Gastrocnemius medialis (tissue), 4 donors: ENCODE measurements around the gene GALNT16. TPM values are rescaled to one million over a fixed set of nuclear protein-coding genes. Genes with fewer than 3 reads are reported as not detected.

ENCODE experiments used
- ATAC-seq, 2 donors: fragments of 150-250 bp; one replicate each; pipeline ENCODE4 v1.9.1; 2016
- DNase-seq, 2 donors: peaks; one replicate each; pipeline ENCODE4 v3.0.0-alpha.2; 2019
- H3K27ac ChIP-seq, 4 donors: fragments of 200-600 bp; sonication (generic); 1 replicate in 1 of 4; 2 replicates in 3 of 4; pipeline ENCODE4 v1.5.1; 2016 to 2018; ENCODE audit warnings: mild to moderate bottlenecking in 2 of 4, moderate library complexity in 1 of 4
- H3K27me3 ChIP-seq, 3 donors: fragments of 200-600 bp; sonication (generic) in 2 of 3; 1 replicate in 1 of 3; 2 replicates in 2 of 3; pipeline versions ENCODE4 v1.5.1 to v1.6.0; 2016 to 2019; ENCODE audit warnings: mild to moderate bottlenecking in 1 of 3, moderate library complexity in 1 of 3
- H3K36me3 ChIP-seq, 2 donors: fragments of 200-600 bp; sonication (generic) in 1 of 2; one replicate each; pipeline ENCODE4 v1.5.1; 2017 to 2018
- H3K4me1 ChIP-seq, 2 donors: fragments of 200-600 bp; sonication (generic) in 1 of 2; one replicate each; pipeline ENCODE4 v1.5.1; 2016 to 2017; ENCODE audit warnings: mild to moderate bottlenecking in 2 of 2
- H3K4me3 ChIP-seq, 4 donors: fragments of 200-600 bp; sonication (generic) in 3 of 4; 1 replicate in 1 of 4; 2 replicates in 3 of 4; pipeline ENCODE4 v1.5.1; 2016 to 2019; ENCODE audit warnings: mild to moderate bottlenecking in 2 of 4
- H3K9me3 ChIP-seq, 3 donors: fragments of 200-600 bp; sonication (generic) in 2 of 3; 1 replicate in 1 of 3; 2 replicates in 2 of 3; pipeline ENCODE4 v1.5.1; 2016 to 2019
- POLR2A ChIP-seq, 2 donors: fragments of 450-650 bp; IDR thresholded peaks; one replicate each; pipeline ENCODE4 v1.6.1; 2017; ENCODE audit warnings: antibody characterized with exemption in 2 of 2, mild to moderate bottlenecking in 2 of 2, moderate library complexity in 2 of 2
- in situ Hi-C, 4 donors: fragments of 200-750 bp; cut with MboI; loops; one replicate each; pipeline versions ENCODE4 v1.15.0 to v1.8.0; 2017; ENCODE audit warnings: low sequenced_read_pairs in 4 of 4
- intact Hi-C: fragments of 100-400 bp; cut with DNase I; formaldehyde crosslinking; loops from one replicate; pipeline ENCODE4 v1.15.1; 2023; ENCODE audit warnings: low total_unique reads
- total RNA-seq, 4 donors: library from RNA; depleted of rRNA; stranded (reverse); fragments of >200 nt; gene quantifications; one replicate each; pipeline versions ENCODE4 v1.1.0 to v1.2.3, GENCODE V29; 2016
- TF ChIP-seq, protein P1 (sequence below), 5 experiments: fragments of 450-650 bp in 3 of 5; fragments of 200-600 bp in 2 of 5; sonication (generic) in 2 of 5; IDR thresholded peaks in 4 of 5; conservative IDR thresholded peaks in 1 of 5; 1 replicate in 4 of 5; 2 replicates in 1 of 5; pipeline ENCODE4 v1.5.1; 2016 to 2019; ENCODE audit warnings: antibody characterized with exemption in 5 of 5, mild to moderate bottlenecking in 3 of 5, moderate library complexity in 3 of 5

GALNT16 gene
- total RNA-seq, 4 donors from 2014 or later = 0.15 to 2.7 (median 1.7) TPM

DNA sequence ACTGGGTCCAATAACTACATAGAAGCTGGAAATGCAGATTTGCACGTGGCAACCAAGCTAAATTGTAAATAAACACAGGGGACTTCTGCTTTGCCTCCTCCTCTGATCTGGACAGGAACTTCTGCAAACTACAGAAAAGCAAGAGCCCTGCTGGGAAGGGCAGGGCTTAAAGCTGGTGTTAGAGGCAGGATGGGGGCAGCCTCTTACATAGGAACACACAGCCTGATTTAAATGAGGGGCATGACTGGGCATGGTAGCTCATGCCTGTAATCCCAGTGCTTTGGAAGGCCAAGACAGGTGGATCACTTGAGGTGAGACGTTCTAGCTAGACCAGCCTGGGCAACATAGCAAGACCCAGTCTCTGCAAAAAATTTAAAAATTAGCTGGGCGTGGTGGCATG is 91.4 kb downstream of the GALNT16 start:
- TF ChIP-seq, protein P1, sequence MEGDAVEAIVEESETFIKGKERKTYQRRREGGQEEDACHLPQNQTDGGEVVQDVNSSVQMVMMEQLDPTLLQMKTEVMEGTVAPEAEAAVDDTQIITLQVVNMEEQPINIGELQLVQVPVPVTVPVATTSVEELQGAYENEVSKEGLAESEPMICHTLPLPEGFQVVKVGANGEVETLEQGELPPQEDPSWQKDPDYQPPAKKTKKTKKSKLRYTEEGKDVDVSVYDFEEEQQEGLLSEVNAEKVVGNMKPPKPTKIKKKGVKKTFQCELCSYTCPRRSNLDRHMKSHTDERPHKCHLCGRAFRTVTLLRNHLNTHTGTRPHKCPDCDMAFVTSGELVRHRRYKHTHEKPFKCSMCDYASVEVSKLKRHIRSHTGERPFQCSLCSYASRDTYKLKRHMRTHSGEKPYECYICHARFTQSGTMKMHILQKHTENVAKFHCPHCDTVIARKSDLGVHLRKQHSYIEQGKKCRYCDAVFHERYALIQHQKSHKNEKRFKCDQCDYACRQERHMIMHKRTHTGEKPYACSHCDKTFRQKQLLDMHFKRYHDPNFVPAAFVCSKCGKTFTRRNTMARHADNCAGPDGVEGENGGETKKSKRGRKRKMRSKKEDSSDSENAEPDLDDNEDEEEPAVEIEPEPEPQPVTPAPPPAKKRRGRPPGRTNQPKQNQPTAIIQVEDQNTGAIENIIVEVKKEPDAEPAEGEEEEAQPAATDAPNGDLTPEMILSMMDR (IDR thresholded peaks at IDR 0.05 in 4 of 5, conservative IDR thresholded peaks at IDR 0.05 in 1 of 5) = no peak
- Histone ChIP-seq H3K36me3 (no peaks in the 10 kb centered on the region), H3K9me3 (no peaks in the 10 kb centered on the region), H3K4me1 (no peaks in the 10 kb centered on the region), H3K27me3 (no peaks in the 10 kb centered on the region), H3K4me3 (no peak overlapping the region), H3K27ac (no peak overlapping the region)
- no peak for ATAC-seq
- DNase-seq = no peak
- in situ Hi-C loops (no loop called here), intact Hi-C loops (no loop called here)

DNA sequence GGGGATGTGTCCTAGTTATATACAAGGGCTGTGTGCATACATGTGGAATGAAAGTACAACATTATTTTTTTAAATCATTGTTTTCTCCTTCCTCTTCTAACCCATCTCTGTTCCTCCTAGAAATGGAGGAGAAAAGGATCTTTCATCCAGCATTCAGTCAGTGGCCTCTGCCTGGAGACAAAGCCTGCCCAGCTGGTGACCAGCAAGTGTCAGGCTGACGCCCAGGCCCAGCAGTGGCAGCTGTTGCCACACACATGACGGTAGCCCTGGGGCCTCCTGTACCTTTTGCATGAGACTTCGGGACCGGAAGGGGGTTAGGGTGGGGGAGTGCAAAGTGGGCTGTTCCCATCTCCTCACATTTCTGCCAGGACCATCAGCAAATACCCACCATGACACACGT is 92.0 kb downstream of the GALNT16 start:
- in situ Hi-C loops = no loop called here

DNA sequence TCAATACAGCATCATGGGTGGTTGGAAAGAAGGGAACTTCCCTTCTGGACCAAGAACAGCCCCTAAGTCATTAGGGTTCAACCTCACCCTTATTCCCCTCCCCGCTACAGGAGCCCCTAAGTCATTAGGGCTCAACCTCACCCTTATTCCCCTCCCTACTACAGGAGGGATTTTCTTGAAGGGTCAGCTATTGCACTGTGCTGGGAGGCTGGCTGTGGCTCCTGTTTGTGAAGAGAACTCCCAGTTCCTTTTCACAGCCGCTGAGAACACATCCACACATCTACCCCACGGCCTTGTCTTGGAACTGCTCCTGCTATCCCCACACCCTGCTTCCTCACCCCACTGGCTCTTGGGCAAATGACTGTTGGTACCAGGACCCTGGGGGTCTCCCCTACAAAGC is 93.2 kb downstream of the GALNT16 start:
- no peak for ATAC-seq
- Histone ChIP-seq H3K4me3 (no peak overlapping the region), H3K36me3 (no peaks in the 10 kb centered on the region), H3K27me3 (no peaks in the 10 kb centered on the region), H3K9me3 (no peaks in the 10 kb centered on the region), H3K27ac (no peak overlapping the region), H3K4me1 (no peaks in the 10 kb centered on the region)
- in situ Hi-C loops (no loop called here), intact Hi-C loops (no loop called here)
- TF ChIP-seq POLR2A (IDR thresholded peaks at IDR 0.05) = no peak
- TF ChIP-seq, protein P1 (IDR thresholded peaks at IDR 0.05 in 4 of 5, conservative IDR thresholded peaks at IDR 0.05 in 1 of 5) = no peak
- no peak for DNase-seq

More for the DNA sequence above, 92.0 kb downstream of the GALNT16 start:
- DNase-seq (no peak), ATAC-seq (no peak)
- Histone ChIP-seq H3K36me3 (no peaks in the 10 kb centered on the region), H3K4me1 (no peaks in the 10 kb centered on the region), H3K9me3 (no peaks in the 10 kb centered on the region), H3K27ac (no peak overlapping the region), H3K4me3 (no peak overlapping the region), H3K27me3 (no peaks in the 10 kb centered on the region)
- TF ChIP-seq POLR2A (IDR thresholded peaks at IDR 0.05) = no peak
- TF ChIP-seq, protein P1 (IDR thresholded peaks at IDR 0.05 in 4 of 5, conservative IDR thresholded peaks at IDR 0.05 in 1 of 5) = no peak
- intact Hi-C loops = no loop called here

DNA sequence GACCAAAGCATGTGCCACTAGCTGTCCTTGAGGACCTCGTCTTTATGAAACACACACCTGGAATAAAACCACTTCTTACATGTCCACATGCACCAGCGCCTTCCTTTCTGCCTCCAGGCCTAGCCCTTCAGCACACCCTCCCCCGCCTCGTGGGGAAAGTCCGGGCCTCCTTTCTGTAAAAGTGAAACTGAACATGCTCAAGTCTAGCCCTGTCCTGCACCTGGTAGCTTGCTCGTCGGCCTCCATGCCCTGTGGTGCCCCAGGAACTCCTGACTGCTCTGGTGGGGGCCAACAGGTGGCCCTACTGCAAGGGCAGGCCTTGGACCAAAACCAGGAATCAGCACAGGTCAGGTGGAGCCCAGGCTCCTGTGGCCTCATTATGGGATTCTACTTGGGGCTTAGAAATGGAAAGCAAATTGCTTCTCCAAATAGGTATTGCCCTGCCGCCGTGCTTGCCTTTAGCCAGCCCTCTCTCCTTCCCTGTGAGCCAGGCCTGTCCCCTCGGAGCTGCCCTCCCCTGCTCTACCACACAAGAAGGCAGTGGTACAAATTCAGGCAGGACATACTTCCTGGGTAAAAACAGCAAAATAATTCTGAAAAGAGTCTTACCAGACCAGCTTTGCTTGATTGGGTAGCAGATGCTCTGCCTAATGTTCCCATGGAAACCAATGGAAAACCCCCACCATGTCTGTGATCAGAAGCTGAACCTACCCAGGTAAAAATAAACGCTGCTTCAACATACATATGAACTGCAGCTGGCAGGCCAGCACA is 94.6 kb downstream of the GALNT16 start:
- no peak overlapping the region for H3K27ac ChIP-seq
- no peaks in the 10 kb centered on the region for H3K27me3 ChIP-seq
- ATAC-seq = no peak
- H3K4me1 ChIP-seq = no peaks in the 10 kb centered on the region
- in situ Hi-C loops (no loop called here), intact Hi-C loops (no loop called here)
- no peak for TF ChIP-seq POLR2A (IDR thresholded peaks at IDR 0.05)
- TF ChIP-seq, protein P1 (IDR thresholded peaks at IDR 0.05 in 4 of 5, conservative IDR thresholded peaks at IDR 0.05 in 1 of 5) = no peak
- no peaks in the 10 kb centered on the region for H3K9me3 ChIP-seq
- H3K4me3 ChIP-seq = no peak overlapping the region
- no peaks in the 10 kb centered on the region for H3K36me3 ChIP-seq
- no peak for DNase-seq
